ENCODE results near the gene KRTAP22-2.

KRTAP22-2 gene

DNA sequence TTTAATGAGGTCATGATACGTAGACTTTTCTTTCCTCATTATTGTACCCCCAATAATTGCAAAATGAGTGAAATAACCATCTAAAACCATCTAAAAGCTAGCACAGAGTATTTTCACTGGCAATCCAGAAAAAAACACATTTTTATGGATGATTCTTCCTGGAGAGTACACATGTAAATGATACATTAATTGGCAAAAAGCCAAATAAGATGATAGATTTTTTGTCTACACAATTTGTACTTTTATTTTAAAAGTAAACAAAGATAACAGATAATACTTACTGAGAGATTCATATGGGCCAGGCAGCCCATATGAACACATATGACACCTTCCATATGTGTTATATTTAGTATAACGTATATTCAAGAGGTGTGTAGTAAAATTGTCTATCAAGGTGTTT, 26.6 kb downstream of the KRTAP22-2 start:
- in situ Hi-C loops (cut with MboI; ENCODE audit: low sequenced_read_pairs): no loop called here

DNA sequence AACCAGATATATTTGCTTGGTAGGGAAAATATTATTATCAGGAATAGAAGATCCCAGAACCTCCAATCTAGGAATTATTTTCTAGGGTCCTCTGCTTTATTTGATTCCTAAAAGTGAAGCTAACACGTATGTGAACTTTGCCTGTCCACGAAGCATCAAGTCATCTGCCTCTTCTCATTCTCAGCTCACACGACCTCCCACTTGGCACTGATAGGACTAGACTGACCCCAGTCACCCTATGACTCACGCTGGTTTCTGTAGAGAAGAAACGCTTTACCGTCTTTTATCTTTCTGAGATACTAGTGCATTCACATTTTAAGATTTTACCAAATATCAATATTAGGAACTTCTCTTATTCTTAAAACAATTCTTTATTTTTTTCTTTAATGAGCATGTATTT, 27.1 kb downstream of the KRTAP22-2 start:
- in situ Hi-C loops (cut with MboI; ENCODE audit: low sequenced_read_pairs): no loop called here

DNA sequence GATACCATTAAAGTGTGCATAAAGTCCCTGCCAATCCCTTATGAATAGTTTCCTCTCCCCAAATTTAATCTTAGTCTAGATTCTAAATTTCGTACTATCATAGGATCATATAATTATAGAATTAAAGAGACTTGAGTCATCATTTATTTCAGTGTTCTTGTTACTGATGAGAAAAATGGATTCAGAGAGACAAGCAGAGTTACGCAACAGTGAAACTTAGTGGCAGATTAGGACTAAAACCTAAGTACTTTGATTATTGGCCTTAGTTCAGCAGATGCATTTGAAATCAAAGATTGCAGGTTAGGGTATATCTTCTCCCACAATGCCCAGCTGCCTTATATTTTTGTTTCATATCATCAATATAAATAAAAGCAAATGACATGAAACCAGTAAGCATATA, 28.2 kb downstream of the KRTAP22-2 start:
- in situ Hi-C loops (cut with MboI; ENCODE audit: low sequenced_read_pairs): no loop called here

DNA sequence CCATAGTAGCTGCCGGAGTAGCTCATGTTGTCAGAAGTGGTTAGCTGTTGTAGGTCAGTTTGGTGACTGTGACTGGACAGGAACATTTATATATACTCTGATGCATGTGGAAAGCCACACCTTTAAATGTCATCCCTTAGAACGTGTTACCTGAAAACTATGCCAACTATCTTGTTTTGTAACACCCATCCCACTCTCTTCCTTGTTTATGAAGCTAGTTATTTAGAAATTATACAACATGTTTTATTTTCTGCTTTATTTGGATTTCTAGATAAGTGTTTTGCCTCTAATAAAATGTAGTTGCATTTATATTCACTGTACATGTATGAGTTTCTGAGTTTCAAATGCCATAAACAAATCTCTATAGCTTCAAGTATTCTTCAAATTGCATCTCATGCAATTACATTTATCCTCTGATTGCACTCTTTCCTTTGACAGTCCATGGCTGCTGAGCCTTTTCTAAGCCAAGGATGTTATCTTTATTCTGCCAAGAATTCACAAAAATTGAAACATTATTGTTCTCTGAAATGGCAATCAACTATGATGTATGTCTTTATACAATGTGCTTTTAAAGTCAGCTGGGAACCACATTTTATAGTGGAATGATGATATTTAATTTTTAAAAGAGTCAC, 28.8 kb downstream of the KRTAP22-2 start, which contains the start of gene KRTAP19-7:
Gene KRTAP19-7 (minus strand): TSS at position 51 of the 632 bp plus-strand sequence. CDS start 25 bp downstream, at position 26.
- in situ Hi-C loops (cut with MboI; ENCODE audit: low sequenced_read_pairs): no loop called here

DNA sequence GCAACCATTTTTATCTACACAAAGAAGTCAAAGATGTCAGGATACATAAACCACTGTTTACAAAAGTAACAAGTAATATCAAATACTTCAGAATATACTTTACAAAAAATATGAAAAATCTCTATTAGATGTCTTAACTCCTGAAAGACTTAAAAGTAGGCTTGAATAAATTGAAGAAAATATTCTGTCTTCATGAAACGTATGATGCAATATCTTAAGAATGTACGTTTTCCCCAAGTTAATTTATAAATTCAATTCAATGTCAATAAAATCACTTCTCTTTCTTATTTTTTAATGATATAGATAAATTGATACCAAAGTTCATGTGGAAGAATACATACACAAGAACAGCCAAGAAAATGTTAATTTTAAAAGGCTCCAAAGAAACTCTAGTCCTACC, 35.1 kb downstream of the KRTAP22-2 start:
- in situ Hi-C loops (cut with MboI; ENCODE audit: low sequenced_read_pairs): no loop called here

DNA sequence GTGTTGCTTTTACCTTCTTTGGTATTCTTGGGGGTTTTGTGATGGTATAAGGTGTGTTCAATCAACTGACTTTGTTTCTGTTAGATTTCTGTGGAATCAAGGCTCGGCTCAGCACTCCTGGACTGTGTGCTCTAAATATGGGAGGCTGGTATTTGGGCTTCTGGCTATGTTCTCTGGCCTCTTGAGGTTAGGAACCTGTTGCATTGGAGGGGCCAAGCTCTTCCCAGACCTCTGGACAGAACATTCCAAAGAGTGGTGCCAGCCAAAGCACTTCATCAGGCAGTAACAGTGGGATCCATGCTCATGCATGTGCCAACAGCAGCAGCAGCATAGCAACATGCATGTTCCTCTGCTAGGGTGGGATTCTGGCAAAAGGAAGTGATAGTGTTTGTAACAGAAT, 37.4 kb downstream of the KRTAP22-2 start:
- in situ Hi-C loops (cut with MboI; ENCODE audit: low sequenced_read_pairs): no loop called here

DNA sequence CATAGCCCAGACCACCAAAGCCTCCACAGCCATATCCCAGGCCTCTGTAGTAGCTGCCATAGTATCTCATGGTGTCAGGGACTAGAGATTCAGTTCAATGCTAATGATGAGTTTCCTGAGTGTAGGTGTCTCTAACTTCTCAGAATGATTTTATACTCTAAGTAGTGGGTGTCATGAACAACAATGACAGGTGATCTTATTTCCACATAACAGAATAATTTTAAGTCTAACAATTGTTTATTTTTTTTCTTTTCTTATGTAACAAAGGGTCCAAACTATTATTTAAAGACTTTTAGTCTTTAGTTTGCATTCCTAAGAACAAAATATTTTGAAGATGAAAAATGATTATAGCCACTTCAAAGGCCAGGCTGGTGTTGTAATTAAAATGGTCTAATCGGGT, 48.4 kb downstream of the KRTAP22-2 start, which contains the start of gene KRTAP19-6:
Gene KRTAP19-6 (minus strand): TSS at position 101 of the 400 bp plus-strand sequence. CDS start 31 bp downstream, at position 70.
- in situ Hi-C loops (cut with MboI; ENCODE audit: low sequenced_read_pairs): no loop called here
